Right cardiac atrium (tissue), 5 donors: ENCODE measurements around the gene REPIN1. TPM values are rescaled to one million over a fixed set of nuclear protein-coding genes. Genes with fewer than 3 reads are reported as not detected.
A peak's percentile ranks its signal among the peaks of the same experiment; 100 is the strongest.
"Not testable (repeated sequence)": the region's sequence is repeated elsewhere in the genome, so short reads cannot be mapped to it uniquely, and the experiment has no call there.

Experiments used
- ATAC-seq, 2 donors: fragments of 200-7000 bp; cut with Tn5 transposase; one replicate each; pipeline versions ENCODE4 v1.8.0 to v1.9.1; 2020; ENCODE audit warnings: moderate library complexity in 2 of 2, mild to moderate bottlenecking in 1 of 2
- DNase-seq, 3 donors: peaks; one replicate each; pipeline ENCODE4 v3.0.0-alpha.2; 2020
- H3K27ac ChIP-seq: one replicate; pipeline ENCODE4 v1.5.1; 2013; ENCODE audit warnings: mild to moderate bottlenecking, low read length, control low read depth, moderate library complexity
- H3K27me3 ChIP-seq: one replicate; pipeline ENCODE4 v1.6.1; 2013; ENCODE audit not compliant: control insufficient read depth, insufficient read depth
- H3K4me1 ChIP-seq: one replicate; pipeline ENCODE4 v1.6.1; 2013; ENCODE audit warnings: low read length; ENCODE audit not compliant: control insufficient read depth, insufficient read depth
- H3K4me3 ChIP-seq: one replicate; pipeline ENCODE4 v1.5.1; 2013; ENCODE audit warnings: low read length, control low read depth
- H3K9me3 ChIP-seq: one replicate; pipeline ENCODE4 v1.6.1; 2013; ENCODE audit warnings: low read length; ENCODE audit not compliant: control insufficient read depth
- WGBS: extraction: QIAGEN DNeasy Blood & Tissue Kit; methylation state at CpG from one replicate; pipeline ENCODE4 v1.1.7; 2013; 5-methylcytosine and 5-hydroxymethylcytosine counted together
- intact Hi-C, 4 donors: fragments of 100-400 bp; cut with DNase I; formaldehyde crosslinking; loops; one replicate each; pipeline versions ENCODE4 v1.11.0 to v1.14.0; 2022 to 2023
- polyA plus RNA-seq: library from polyadenylated mRNA; stranded (reverse); fragments of 200-250 nt; gene quantifications from one replicate; pipeline ENCODE4 v1.2.3, GENCODE V29; 2013
- total RNA-seq, 4 donors: library from RNA; stranded (reverse); fragmentation: NEBNext Ultra II Directional; extraction: Animal tissue kit (Norgen Biotek cat#: 25700); gene quantifications; one replicate each; pipeline ENCODE4 v1.2.1, GENCODE V29; 2021
- donor health status: healthy with polysubstance abuse.
- donor health status: DM: no; HTN: yes; CAD: no.
- donor health status: DM: no; HTN: no; CAD: no.
- donor health status: DM: no; HTN: yes; CAD: no; lungs with severe emphysema.
- donor health status: DM: yes; HTN: yes; CAD: no.

REPIN1 gene
- total and polyA plus RNA-seq, 5 donors, result 70.6 to 116 (median 107) TPM

GRCh38 chr7:150384406-150385301, 16.0 kb downstream of the REPIN1 start:
- intact Hi-C loops, result no loop called here
- Histone ChIP-seq H3K4me1 (no peaks in the 10 kb centered on the region), H3K27ac (no peak overlapping the region), H3K27me3 (no peaks in the 10 kb centered on the region), H3K9me3 (no peaks in the 10 kb centered on the region), H3K4me3 (no peak overlapping the region)
- WGBS, result 81% methylated on average over 15 of the region's 15 CpGs
- ATAC-seq (no peak), DNase-seq (no peak)

GRCh38 chr7:150385302-150385723, 16.7 kb downstream of the REPIN1 start:
- H3K9me3 ChIP-seq, result no peaks in the 10 kb centered on the region
- ATAC-seq (no peak), DNase-seq (no peak)
- no peaks in the 10 kb centered on the region for H3K4me1 ChIP-seq
- intact Hi-C loops, result no loop called here
- H3K27ac ChIP-seq, result no peak overlapping the region
- WGBS, result 81% methylated on average over 14 of the region's 14 CpGs
- no peak overlapping the region for H3K4me3 ChIP-seq
- H3K27me3 ChIP-seq, result no peaks in the 10 kb centered on the region

GRCh38 chr7:150385884-150386283, 17.3 kb downstream of the REPIN1 start:
- H3K4me1 ChIP-seq, ATAC-seq, H3K27me3 ChIP-seq, H3K4me3 ChIP-seq, H3K27ac ChIP-seq, H3K9me3 ChIP-seq, DNase-seq, intact Hi-C loops: not testable (repeated sequence)
- 54% methylated on average over 6 of the region's 6 CpGs for WGBS

- H3K27ac ChIP-seq, result peak overlapping the region; percentile 22
- no peaks in the 10 kb centered on the region for H3K9me3 ChIP-seq
- no peak overlapping the region for H3K4me3 ChIP-seq
- DNase-seq (no peak), ATAC-seq (no peak)
- WGBS, result 74% methylated on average over 7 of the region's 7 CpGs
- H3K4me1 ChIP-seq, result no peaks in the 10 kb centered on the region
- no peaks in the 10 kb centered on the region for H3K27me3 ChIP-seq
- intact Hi-C loops, result no loop called here
These were observed 19.7 kb downstream of the REPIN1 start for GRCh38 chr7:150388306-150388705.

- Histone ChIP-seq H3K27ac (peak overlapping the region; percentile 41), H3K4me3 (no peak overlapping the region), H3K27me3 (no peaks in the 10 kb centered on the region), H3K9me3 (no peaks in the 10 kb centered on the region), H3K4me1 (no peaks in the 10 kb centered on the region)
- peak; percentile 91 to 92 for ATAC-seq
- intact Hi-C loops, result no loop called here
- 62% methylated on average over 20 of the region's 20 CpGs for WGBS
- DNase-seq, result peak; percentile 73 to 85 (median 84)
These were observed 20.3 kb downstream of the REPIN1 start for GRCh38 chr7:150388709-150389531.

GRCh38 chr7:150389532-150389816, 20.9 kb downstream of the REPIN1 start:
- H3K27ac ChIP-seq, result no peak overlapping the region
- intact Hi-C loops, result no loop called here
- H3K27me3 ChIP-seq, result no peaks in the 10 kb centered on the region
- ATAC-seq (no peak), DNase-seq (no peak)
- no peak overlapping the region for H3K4me3 ChIP-seq
- no peaks in the 10 kb centered on the region for H3K9me3 ChIP-seq
- 80% methylated on average over 5 of the region's 5 CpGs for WGBS
- H3K4me1 ChIP-seq, result no peaks in the 10 kb centered on the region

GRCh38 chr7:150390205-150390604, 21.6 kb downstream of the REPIN1 start:
- H3K9me3 ChIP-seq, result no peaks in the 10 kb centered on the region
- H3K27me3 ChIP-seq, result no peaks in the 10 kb centered on the region
- no peaks in the 10 kb centered on the region for H3K4me1 ChIP-seq
- ATAC-seq (no peak), DNase-seq (no peak)
- WGBS, result 95% methylated on average over 7 of the region's 7 CpGs
- H3K4me3 ChIP-seq, result no peak overlapping the region
- intact Hi-C loops, result no loop called here
- no peak overlapping the region for H3K27ac ChIP-seq

- Histone ChIP-seq H3K27me3 (no peaks in the 10 kb centered on the region), H3K27ac (no peak overlapping the region), H3K9me3 (no peaks in the 10 kb centered on the region), H3K4me1 (no peaks in the 10 kb centered on the region), H3K4me3 (no peak overlapping the region)
- WGBS, result 93% methylated on average over 3 of the region's 3 CpGs
- DNase-seq (no peak), ATAC-seq (no peak)
- intact Hi-C loops, result no loop called here
These were observed 24.7 kb downstream of the REPIN1 start for GRCh38 chr7:150393325-150393724.

- Histone ChIP-seq H3K27me3 (no peaks in the 10 kb centered on the region), H3K4me3 (no peak overlapping the region), H3K27ac (no peak overlapping the region), H3K4me1 (peaks cover 3% of the 10 kb centered on the region), H3K9me3 (no peaks in the 10 kb centered on the region)
- DNase-seq, result no peak
- no peak for ATAC-seq
- 92% methylated on average over 20 of the region's 20 CpGs for WGBS
- intact Hi-C loops, result no loop called here
These were observed 27.8 kb downstream of the REPIN1 start for GRCh38 chr7:150396426-150396825.

GRCh38 chr7:150396851-150397260, 28.2 kb downstream of the REPIN1 start:
- intact Hi-C loops, result no loop called here
- H3K4me1 ChIP-seq, result peaks cover 3% of the 10 kb centered on the region
- no peak overlapping the region for H3K27ac ChIP-seq
- ATAC-seq, result no peak
- no peaks in the 10 kb centered on the region for H3K9me3 ChIP-seq
- no peaks in the 10 kb centered on the region for H3K27me3 ChIP-seq
- 97% methylated on average over 48 of the region's 48 CpGs for WGBS
- H3K4me3 ChIP-seq, result no peak overlapping the region
- no peak for DNase-seq

- intact Hi-C loops, result no loop called here
- WGBS, result 96% methylated on average over 91 of the region's 91 CpGs
- H3K9me3 ChIP-seq, result no peaks in the 10 kb centered on the region
- no peaks in the 10 kb centered on the region for H3K27me3 ChIP-seq
- H3K27ac ChIP-seq, result no peak overlapping the region
- DNase-seq (no peak), ATAC-seq (peak; percentile 12 to 13)
- no peak overlapping the region for H3K4me3 ChIP-seq
- peaks cover 3% of the 10 kb centered on the region for H3K4me1 ChIP-seq
These were observed 28.9 kb downstream of the REPIN1 start for GRCh38 chr7:150397346-150398107.
